H7 (cell line): Measurements from ENCODE around the gene C11orf42. TPM values are rescaled to one million over a fixed set of nuclear protein-coding genes. Genes with fewer than 3 reads are reported as not detected.

ENCODE experiments used
- DNase-seq: peaks from one replicate; pipeline ENCODE4 v3.0.0; 2012
- H3K27me3 ChIP-seq: 2 replicates; pipeline ENCODE4 v1.6.0; 2011; ENCODE audit warnings: mild to moderate bottlenecking, low read length; ENCODE audit not compliant: control insufficient read depth, insufficient read depth
- H3K36me3 ChIP-seq: replicated peaks from 2 replicates; pipeline ENCODE4 v1.5.1; 2011; ENCODE audit warnings: low read length; ENCODE audit not compliant: control insufficient read depth, insufficient read depth
- H3K4me3 ChIP-seq: 2 replicates; pipeline ENCODE4 v1.5.1; 2011; ENCODE audit warnings: low read depth, mild to moderate bottlenecking, control low read depth, low read length, moderate library complexity; ENCODE audit not compliant: insufficient read depth
- total RNA-seq: library from RNA; depleted of rRNA; stranded (reverse); fragments of >200 nt; shearing (Covaris generic); gene quantifications from 2 replicates; pipeline ENCODE4 v1.2.3, GENCODE V29; 2014; rRNA removed

Gene C11orf42
- total RNA-seq, result not detected in 2 replicates

GRCh38 chr11:6205366-6205765 is at the start of gene C11orf42:
C11orf42 (plus strand) TSS chr11:6205557; CDS start chr11:6205616, 59 bp downstream.
- no peak for DNase-seq
- no peaks in the 10 kb centered on the region for H3K27me3 ChIP-seq
- peaks cover 1% of the 10 kb centered on the region; the same call in 1 of the 2 replicates for H3K36me3 ChIP-seq
- no peak within 1 kb of the TSS for H3K4me3 ChIP-seq

- no peaks in the 10 kb centered on the region for H3K36me3 ChIP-seq
- H3K4me3 ChIP-seq, result no peak overlapping the region
- no peaks in the 10 kb centered on the region; the same call in 1 of the 2 replicates for H3K27me3 ChIP-seq
- no peak for DNase-seq
Measured at GRCh38 chr11:6156628-6157359, 48.6 kb upstream of the C11orf42 start.

- H3K4me3 ChIP-seq, result no peak within 1 kb of the TSS
- H3K36me3 ChIP-seq, result no peaks in the 10 kb centered on the region
- no peak for DNase-seq
- no peaks in the 10 kb centered on the region for H3K27me3 ChIP-seq
Measured at GRCh38 chr11:6170226-6170625, 35.1 kb upstream of the C11orf42 start, which contains the start of gene OR52B2. OR52B2 (minus strand) TSS chr11:6170326; CDS start chr11:6170326, 0 bp downstream.

DNA sequence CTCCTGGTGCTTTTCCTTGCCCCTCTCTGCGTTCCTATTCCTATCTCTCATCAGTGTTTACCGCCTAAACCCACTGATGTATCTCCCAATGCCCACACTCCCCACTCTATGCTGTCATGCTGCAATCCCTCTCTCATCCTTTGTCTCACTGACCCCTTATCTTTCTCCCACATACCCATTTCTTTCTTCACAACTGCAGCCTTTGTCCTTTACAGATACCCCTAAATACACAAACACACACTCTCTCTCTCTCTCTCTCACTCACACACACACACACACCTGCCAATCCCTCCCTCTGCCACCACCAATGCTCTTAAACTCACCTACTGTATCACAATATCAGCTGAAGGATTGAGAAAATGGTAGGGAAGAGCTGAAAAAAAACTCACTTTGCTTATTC is 29.9 kb upstream of the C11orf42 start:
- H3K27me3 ChIP-seq, result no peaks in the 10 kb centered on the region
- no peak for DNase-seq
- H3K4me3 ChIP-seq, result no peak overlapping the region
- H3K36me3 ChIP-seq, result no peaks in the 10 kb centered on the region

GRCh38 chr11:6191742-6192141 is 13.6 kb upstream of the C11orf42 start:
- no peaks in the 10 kb centered on the region for H3K36me3 ChIP-seq
- DNase-seq, result no peak
- H3K27me3 ChIP-seq, result no peaks in the 10 kb centered on the region
- no peak overlapping the region for H3K4me3 ChIP-seq

DNA sequence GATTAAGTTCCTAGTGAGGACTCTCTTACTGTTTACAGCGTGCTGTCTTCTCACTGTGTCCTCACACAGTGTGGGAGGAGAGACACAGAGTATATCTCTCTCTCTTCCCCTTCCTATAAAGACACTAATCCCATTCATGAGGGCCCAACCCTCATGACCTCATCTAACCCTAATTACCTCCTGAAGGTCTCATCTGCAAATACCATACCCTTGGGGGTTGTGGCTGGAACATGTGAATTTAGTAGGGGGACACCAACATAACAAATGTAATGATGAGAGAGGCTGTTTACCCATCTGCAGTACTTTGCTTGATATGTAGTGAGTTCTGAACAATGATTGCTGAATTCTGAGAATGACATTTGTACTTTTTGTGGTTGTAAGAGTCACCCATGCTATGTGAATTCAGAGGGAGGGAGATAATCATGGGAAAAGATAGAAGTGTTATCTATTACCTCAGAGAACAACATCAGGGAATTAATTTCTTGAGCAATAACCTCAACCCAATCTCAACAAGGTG is 11.2 kb upstream of the C11orf42 start:
- H3K4me3 ChIP-seq, result no peak overlapping the region

DNA sequence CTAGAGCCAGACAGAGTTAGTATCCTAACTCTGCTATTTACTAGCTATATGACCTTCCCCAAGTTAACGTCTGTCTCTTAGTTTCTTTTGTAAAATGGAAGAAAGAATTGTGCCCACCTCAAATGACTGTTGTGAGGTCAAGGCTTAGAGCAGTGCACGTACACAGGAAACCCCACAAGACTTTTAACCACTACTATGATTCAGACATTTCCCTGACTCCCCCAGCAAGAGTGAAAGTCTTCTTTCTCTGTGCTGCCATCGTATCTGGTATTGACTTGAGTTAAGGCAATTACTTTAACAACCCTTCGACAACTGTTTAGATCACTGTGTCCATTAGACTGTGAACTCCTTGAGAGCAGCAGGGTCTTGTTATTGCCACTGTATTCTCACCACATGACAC is 9.0 kb upstream of the C11orf42 start:
- no peak for DNase-seq
- no peaks in the 10 kb centered on the region for H3K36me3 ChIP-seq
- H3K27me3 ChIP-seq, result no peaks in the 10 kb centered on the region
- no peak overlapping the region for H3K4me3 ChIP-seq

More for the DNA sequence above, 11.2 kb upstream of the C11orf42 start:
- H3K27me3 ChIP-seq, result no peaks in the 10 kb centered on the region
- no peak for DNase-seq
- H3K36me3 ChIP-seq, result no peaks in the 10 kb centered on the region

GRCh38 chr11:6197466-6198200 is 7.7 kb upstream of the C11orf42 start:
- Histone ChIP-seq H3K36me3 (no peaks in the 10 kb centered on the region), H3K4me3 (no peak overlapping the region), H3K27me3 (no peaks in the 10 kb centered on the region)
- DNase-seq, result no peak

DNA sequence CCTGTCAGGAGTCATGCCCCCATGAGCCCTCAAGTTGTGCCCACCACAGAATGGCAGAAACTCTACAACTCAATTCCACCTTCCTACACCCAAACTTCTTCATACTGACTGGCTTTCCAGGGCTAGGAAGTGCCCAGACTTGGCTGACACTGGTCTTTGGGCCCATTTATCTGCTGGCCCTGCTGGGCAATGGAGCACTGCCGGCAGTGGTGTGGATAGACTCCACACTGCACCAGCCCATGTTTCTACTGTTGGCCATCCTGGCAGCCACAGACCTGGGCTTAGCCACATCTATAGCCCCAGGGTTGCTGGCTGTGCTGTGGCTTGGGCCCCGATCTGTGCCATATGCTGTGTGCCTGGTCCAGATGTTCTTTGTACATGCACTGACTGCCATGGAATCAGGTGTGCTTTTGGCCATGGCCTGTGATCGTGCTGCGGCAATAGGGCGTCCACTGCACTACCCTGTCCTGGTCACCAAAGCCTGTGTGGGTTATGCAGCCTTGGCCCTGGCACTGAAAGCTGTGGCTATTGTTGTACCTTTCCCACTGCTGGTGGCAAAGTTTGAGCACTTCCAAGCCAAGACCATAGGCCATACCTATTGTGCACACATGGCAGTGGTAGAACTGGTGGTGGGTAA is 6.1 kb upstream of the C11orf42 start, which contains the start of gene OR52W1:
OR52W1 (plus strand) TSS at position 51 of the 637 bp plus-strand sequence; CDS start at position 51, 0 bp downstream.
- no peak for DNase-seq
- Histone ChIP-seq H3K36me3 (no peaks in the 10 kb centered on the region), H3K4me3 (no peak within 1 kb of the TSS), H3K27me3 (no peaks in the 10 kb centered on the region)

GRCh38 chr11:6200975-6201374 is 4.4 kb upstream of the C11orf42 start:
- no peak for DNase-seq
- H3K36me3 ChIP-seq, result no peaks in the 10 kb centered on the region; the same call in 1 of the 2 replicates
- no peaks in the 10 kb centered on the region for H3K27me3 ChIP-seq
- no peak overlapping the region for H3K4me3 ChIP-seq

- H3K36me3 ChIP-seq, result no peaks in the 10 kb centered on the region; the same call in 1 of the 2 replicates
- H3K4me3 ChIP-seq, result no peak overlapping the region
- no peak for DNase-seq
- H3K27me3 ChIP-seq, result no peaks in the 10 kb centered on the region
Measured at GRCh38 chr11:6201481-6201880, 3.9 kb upstream of the C11orf42 start.

DNA sequence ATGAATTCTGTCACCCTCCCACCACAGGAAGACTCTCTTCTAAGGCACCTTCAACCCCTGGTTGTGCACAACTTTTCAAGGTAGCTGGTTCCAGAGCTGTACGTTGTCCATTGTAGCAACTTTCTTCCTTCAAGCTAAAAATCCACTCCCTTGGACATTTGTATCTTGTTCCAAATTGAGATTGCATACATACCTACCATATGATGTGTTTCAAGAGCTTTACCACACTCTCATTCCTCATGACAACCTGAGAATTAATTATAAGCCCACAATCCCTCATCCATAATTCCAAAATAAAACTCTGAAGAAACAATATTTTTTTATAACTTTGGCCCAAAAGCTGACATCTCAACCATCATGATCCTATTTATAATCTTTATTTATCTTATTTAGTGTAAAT is 3.3 kb upstream of the C11orf42 start:
- no peak overlapping the region for H3K4me3 ChIP-seq
- DNase-seq, result no peak
- no peaks in the 10 kb centered on the region; the same call in 1 of the 2 replicates for H3K36me3 ChIP-seq
- no peaks in the 10 kb centered on the region for H3K27me3 ChIP-seq

GRCh38 chr11:6203327-6203726 is 2.0 kb upstream of the C11orf42 start:
- H3K4me3 ChIP-seq, result no peak overlapping the region
- H3K27me3 ChIP-seq, result no peaks in the 10 kb centered on the region
- no peak for DNase-seq
- no peaks in the 10 kb centered on the region; the same call in 1 of the 2 replicates for H3K36me3 ChIP-seq

DNA sequence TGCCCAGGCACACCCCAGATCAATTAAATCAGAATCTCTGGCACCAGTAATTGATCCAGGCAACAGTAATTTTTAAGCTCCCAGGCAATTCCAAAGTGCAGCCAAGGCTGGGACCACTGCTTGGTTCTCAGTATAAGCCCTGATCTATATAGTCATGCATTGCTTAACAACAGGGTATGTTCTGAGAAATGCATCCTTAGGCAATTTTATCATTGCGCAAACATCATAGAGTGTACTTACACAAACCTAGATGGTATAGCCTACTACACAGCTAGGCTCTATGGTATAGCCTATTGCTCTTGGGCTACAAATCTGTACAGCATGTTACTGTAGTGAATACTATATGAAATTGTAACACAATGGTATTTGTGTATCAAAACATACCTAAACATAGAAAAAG is 651 bp upstream of the C11orf42 start:
- Histone ChIP-seq H3K4me3 (no peak overlapping the region), H3K27me3 (no peaks in the 10 kb centered on the region), H3K36me3 (no peaks in the 10 kb centered on the region; the same call in 1 of the 2 replicates)
- no peak for DNase-seq
